ENCODE data around the gene BORCS6. TPM values are rescaled to one million over a fixed set of nuclear protein-coding genes. Genes with fewer than 3 reads are reported as not detected.
"Not testable (repeated sequence)": the region's sequence is repeated elsewhere in the genome, so short reads cannot be mapped to it uniquely, and the experiment has no call there.

The BORCS6 gene
- total RNA-seq, 3 donors from 2014 or later: 5.0 to 5.6 (median 5.2) TPM

- no peaks in the 10 kb centered on the region for H3K27me3 Mint-ChIP-seq (ENCODE audit: low read depth)
Observed at GRCh38 chr17:8222380-8222629, 32.3 kb upstream of the BORCS6 start.

GRCh38 chr17:8221663-8222379, 31.8 kb upstream of the BORCS6 start:
- no peaks in the 10 kb centered on the region for H3K27me3 Mint-ChIP-seq (ENCODE audit: low read depth)
- H3K9me3 Mint-ChIP-seq: no peaks in the 10 kb centered on the region
- H3K4me3 Mint-ChIP-seq: peak overlapping the region; percentile 96
- ATAC-seq (peak; percentile 58 to 62), DNase-seq (peak; percentile 89)
- H3K4me1 Mint-ChIP-seq (ENCODE audit: low read depth): peaks cover 53% of the 10 kb centered on the region
- H3K36me3 Mint-ChIP-seq (ENCODE audit: insufficient read depth): peaks cover 6% of the 10 kb centered on the region

More at GRCh38 chr17:8222380-8222629, 32.3 kb upstream of the BORCS6 start:
- peak in 1 of 2 donors; percentile 33 for ATAC-seq
- Mint-ChIP-seq H3K9me3 (no peaks in the 10 kb centered on the region), H3K4me1 (ENCODE audit: low read depth) (peaks cover 58% of the 10 kb centered on the region), H3K4me3 (peak overlapping the region; percentile 96), H3K36me3 (ENCODE audit: insufficient read depth) (peaks cover 11% of the 10 kb centered on the region)
- no peak for DNase-seq

GRCh38 chr17:8220783-8221662, 31.0 kb upstream of the BORCS6 start:
- peaks cover 45% of the 10 kb centered on the region for H3K4me1 Mint-ChIP-seq (ENCODE audit: low read depth)
- ATAC-seq: peak; percentile 19 to 32

GRCh38 chr17:8214000-8214399, 24.0 kb upstream of the BORCS6 start:
- H3K4me1 Mint-ChIP-seq (ENCODE audit: low read depth): peaks cover 19% of the 10 kb centered on the region
- not testable (repeated sequence) for H3K27me3 Mint-ChIP-seq (ENCODE audit: low read depth); ATAC-seq; H3K9me3 Mint-ChIP-seq; DNase-seq; H3K4me3 Mint-ChIP-seq; H3K36me3 Mint-ChIP-seq (ENCODE audit: insufficient read depth)

More at GRCh38 chr17:8220783-8221662, 31.0 kb upstream of the BORCS6 start:
- DNase-seq: peak; percentile 85
- Mint-ChIP-seq H3K4me3 (peak overlapping the region; percentile 96), H3K9me3 (no peaks in the 10 kb centered on the region), H3K27me3 (ENCODE audit: low read depth) (no peaks in the 10 kb centered on the region), H3K36me3 (ENCODE audit: insufficient read depth) (peaks cover 5% of the 10 kb centered on the region)

DNA sequence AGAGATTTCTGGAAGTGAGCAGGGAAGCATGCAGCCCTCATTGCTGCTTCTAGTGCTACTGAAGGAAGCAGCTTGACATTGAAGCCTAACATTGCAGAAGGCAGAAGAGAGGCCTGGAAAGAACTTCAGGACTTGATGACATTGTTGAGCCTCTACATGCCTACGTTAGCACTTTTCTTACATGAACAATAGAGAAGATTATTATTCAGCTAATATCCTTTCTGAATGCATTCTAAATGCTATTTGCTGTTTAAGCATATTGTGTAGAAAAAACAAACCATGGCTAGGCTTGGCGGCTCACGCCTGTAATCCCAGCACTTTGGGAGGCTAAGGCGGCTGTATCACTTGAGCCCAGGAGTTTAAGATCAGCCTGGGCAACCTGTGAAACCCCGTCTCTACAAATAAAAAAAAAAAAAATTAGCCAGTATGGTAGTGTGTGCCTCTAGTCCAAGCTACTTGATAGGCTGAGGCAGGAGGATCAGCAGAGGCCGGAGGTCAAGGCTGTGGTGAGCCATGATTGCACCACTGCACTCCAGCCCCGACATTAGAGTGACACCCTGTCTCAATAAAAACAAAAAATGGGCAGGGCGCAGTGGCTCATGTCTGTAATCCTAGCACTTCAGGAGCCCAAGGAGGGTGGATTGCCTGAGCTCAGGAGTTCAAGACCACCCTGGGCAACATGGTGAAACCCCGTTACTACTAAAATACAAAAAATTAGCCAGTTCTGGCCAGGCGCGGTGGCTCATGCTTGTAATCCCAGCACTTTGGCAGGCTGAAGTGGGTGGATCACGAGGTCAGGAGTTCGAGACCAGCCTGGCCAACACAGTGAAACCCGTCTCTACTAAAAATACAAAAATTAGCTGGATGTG, 22.6 kb upstream of the BORCS6 start:
- H3K36me3 Mint-ChIP-seq (ENCODE audit: insufficient read depth): no peaks in the 10 kb centered on the region
- H3K9me3 Mint-ChIP-seq: no peaks in the 10 kb centered on the region
- DNase-seq (no peak), ATAC-seq (no peak)
- no peak overlapping the region for H3K4me3 Mint-ChIP-seq
- H3K27me3 Mint-ChIP-seq (ENCODE audit: low read depth): no peaks in the 10 kb centered on the region
- peaks cover 14% of the 10 kb centered on the region for H3K4me1 Mint-ChIP-seq (ENCODE audit: low read depth)

- H3K4me1 Mint-ChIP-seq (ENCODE audit: low read depth): peaks cover 14% of the 10 kb centered on the region
- DNase-seq: no peak
- H3K9me3 Mint-ChIP-seq: no peaks in the 10 kb centered on the region
- no peaks in the 10 kb centered on the region for H3K27me3 Mint-ChIP-seq (ENCODE audit: low read depth)
- H3K36me3 Mint-ChIP-seq (ENCODE audit: insufficient read depth): no peaks in the 10 kb centered on the region
- H3K4me3 Mint-ChIP-seq: peak overlapping the region; percentile 90
- peak in 1 of 2 donors; percentile 4 for ATAC-seq
Observed at GRCh38 chr17:8210761-8211458, 20.9 kb upstream of the BORCS6 start.

GRCh38 chr17:8209907-8210760, 20.2 kb upstream of the BORCS6 start, which contains the start of gene AURKB:
Gene AURKB, minus strand, starts transcription at chr17:8210575. Its CDS starts 351 bp downstream, at chr17:8210224.
- Mint-ChIP-seq H3K9me3 (no peaks in the 10 kb centered on the region), H3K4me3 (peak within 1 kb of the TSS; percentile 90), H3K4me1 (ENCODE audit: low read depth) (peaks cover 14% of the 10 kb centered on the region), H3K36me3 (ENCODE audit: insufficient read depth) (no peaks in the 10 kb centered on the region), H3K27me3 (ENCODE audit: low read depth) (no peaks in the 10 kb centered on the region)
- peak; percentile 100 for ATAC-seq
- DNase-seq: peak; percentile 86

DNA sequence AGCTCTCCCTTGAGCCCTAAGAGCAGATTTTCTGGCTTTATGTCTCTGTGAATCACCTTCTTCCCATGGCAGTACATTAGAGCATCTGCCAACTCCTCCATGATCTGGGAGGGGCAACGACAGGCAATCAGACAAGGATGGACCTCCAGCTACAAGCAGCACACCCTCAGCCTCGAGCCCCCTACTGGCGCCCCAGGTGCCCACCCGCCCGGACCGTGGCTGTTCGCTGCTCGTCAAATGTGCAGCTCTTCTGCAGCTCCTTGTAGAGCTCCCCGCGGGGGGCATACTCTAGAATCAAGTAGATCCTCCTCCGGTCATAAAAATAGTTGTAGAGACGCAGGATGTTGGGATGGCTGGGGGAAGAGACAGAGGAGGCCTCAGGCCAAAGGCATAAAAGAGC, 16.6 kb upstream of the BORCS6 start:
- Mint-ChIP-seq H3K27me3 (ENCODE audit: low read depth) (no peaks in the 10 kb centered on the region), H3K4me1 (ENCODE audit: low read depth) (peaks cover 14% of the 10 kb centered on the region), H3K4me3 (no peak overlapping the region), H3K36me3 (ENCODE audit: insufficient read depth) (no peaks in the 10 kb centered on the region), H3K9me3 (no peaks in the 10 kb centered on the region)
- DNase-seq (no peak), ATAC-seq (no peak)

- ATAC-seq (no peak), DNase-seq (no peak)
- Mint-ChIP-seq H3K27me3 (ENCODE audit: low read depth) (no peaks in the 10 kb centered on the region), H3K4me1 (ENCODE audit: low read depth) (peaks cover 6% of the 10 kb centered on the region), H3K9me3 (no peaks in the 10 kb centered on the region), H3K36me3 (ENCODE audit: insufficient read depth) (no peaks in the 10 kb centered on the region), H3K4me3 (no peak overlapping the region)
Observed at GRCh38 chr17:8204761-8205555, 15.0 kb upstream of the BORCS6 start.

GRCh38 chr17:8192070-8192815, 2.3 kb upstream of the BORCS6 start:
- no peak for DNase-seq
- Mint-ChIP-seq H3K4me3 (no peak overlapping the region), H3K9me3 (no peaks in the 10 kb centered on the region), H3K36me3 (ENCODE audit: insufficient read depth) (no peaks in the 10 kb centered on the region), H3K4me1 (ENCODE audit: low read depth) (peaks cover 12% of the 10 kb centered on the region), H3K27me3 (ENCODE audit: low read depth) (no peaks in the 10 kb centered on the region)
- peak; percentile 15 for ATAC-seq

GRCh38 chr17:8190506-8190905, 526 bp upstream of the BORCS6 start:
- H3K4me3 Mint-ChIP-seq: no peak overlapping the region
- H3K36me3 Mint-ChIP-seq (ENCODE audit: insufficient read depth): no peaks in the 10 kb centered on the region
- ATAC-seq (no peak), DNase-seq (no peak)
- peaks cover 11% of the 10 kb centered on the region for H3K4me1 Mint-ChIP-seq (ENCODE audit: low read depth)
- H3K9me3 Mint-ChIP-seq: no peaks in the 10 kb centered on the region
- no peaks in the 10 kb centered on the region for H3K27me3 Mint-ChIP-seq (ENCODE audit: low read depth)
